D721Med (cell line): ENCODE results near the gene DCAF12.
A peak's percentile ranks its signal among the peaks of the same experiment; 100 is the strongest.
"Not testable (repeated sequence)": the region's sequence is repeated elsewhere in the genome, so short reads cannot be mapped to it uniquely, and the experiment has no call there.

Experiments used
- DNase-seq: peaks from one replicate; pipeline ENCODE4 v3.0.0; 2011; ENCODE audit warnings: low spot score; ENCODE audit not compliant: insufficient read length
- FAIRE-seq: peaks from 2 replicates; lab custom pipeline; 2011; peaks lifted over from hg19 to GRCh38; lab: Jason Lieb, UNC
- TF ChIP-seq, protein P1 (sequence below): IDR thresholded peaks from 2 replicates; pipeline ENCODE4 v1.5.1; 2012; ENCODE audit warnings: mild to moderate bottlenecking, control low read depth; ENCODE audit not compliant: insufficient read depth; ENCODE audit errors: missing control alignments

DCAF12 gene

DNA sequence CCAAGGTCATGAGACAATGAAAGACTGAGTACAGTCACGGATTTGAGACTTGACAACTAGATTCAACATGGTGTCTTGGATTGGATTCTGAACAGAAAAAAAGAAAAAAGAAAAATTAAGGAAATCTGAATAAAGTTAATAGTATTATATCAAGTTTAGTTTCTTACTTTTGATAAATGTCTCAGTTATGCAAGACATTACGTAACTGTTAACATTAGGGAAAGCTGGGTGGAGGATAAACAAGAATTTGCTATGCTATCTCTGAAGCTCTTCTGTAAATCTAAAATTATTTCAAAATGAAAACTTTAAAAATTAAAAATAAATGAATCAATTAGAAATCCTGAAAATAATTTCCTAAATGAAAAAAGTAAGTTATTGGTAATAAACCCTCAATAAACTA, 14.4 kb upstream of the DCAF12 start:
- TF ChIP-seq, protein P1, sequence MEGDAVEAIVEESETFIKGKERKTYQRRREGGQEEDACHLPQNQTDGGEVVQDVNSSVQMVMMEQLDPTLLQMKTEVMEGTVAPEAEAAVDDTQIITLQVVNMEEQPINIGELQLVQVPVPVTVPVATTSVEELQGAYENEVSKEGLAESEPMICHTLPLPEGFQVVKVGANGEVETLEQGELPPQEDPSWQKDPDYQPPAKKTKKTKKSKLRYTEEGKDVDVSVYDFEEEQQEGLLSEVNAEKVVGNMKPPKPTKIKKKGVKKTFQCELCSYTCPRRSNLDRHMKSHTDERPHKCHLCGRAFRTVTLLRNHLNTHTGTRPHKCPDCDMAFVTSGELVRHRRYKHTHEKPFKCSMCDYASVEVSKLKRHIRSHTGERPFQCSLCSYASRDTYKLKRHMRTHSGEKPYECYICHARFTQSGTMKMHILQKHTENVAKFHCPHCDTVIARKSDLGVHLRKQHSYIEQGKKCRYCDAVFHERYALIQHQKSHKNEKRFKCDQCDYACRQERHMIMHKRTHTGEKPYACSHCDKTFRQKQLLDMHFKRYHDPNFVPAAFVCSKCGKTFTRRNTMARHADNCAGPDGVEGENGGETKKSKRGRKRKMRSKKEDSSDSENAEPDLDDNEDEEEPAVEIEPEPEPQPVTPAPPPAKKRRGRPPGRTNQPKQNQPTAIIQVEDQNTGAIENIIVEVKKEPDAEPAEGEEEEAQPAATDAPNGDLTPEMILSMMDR, result no peak
- DNase-seq (no peak), FAIRE-seq (no peak)

DNA sequence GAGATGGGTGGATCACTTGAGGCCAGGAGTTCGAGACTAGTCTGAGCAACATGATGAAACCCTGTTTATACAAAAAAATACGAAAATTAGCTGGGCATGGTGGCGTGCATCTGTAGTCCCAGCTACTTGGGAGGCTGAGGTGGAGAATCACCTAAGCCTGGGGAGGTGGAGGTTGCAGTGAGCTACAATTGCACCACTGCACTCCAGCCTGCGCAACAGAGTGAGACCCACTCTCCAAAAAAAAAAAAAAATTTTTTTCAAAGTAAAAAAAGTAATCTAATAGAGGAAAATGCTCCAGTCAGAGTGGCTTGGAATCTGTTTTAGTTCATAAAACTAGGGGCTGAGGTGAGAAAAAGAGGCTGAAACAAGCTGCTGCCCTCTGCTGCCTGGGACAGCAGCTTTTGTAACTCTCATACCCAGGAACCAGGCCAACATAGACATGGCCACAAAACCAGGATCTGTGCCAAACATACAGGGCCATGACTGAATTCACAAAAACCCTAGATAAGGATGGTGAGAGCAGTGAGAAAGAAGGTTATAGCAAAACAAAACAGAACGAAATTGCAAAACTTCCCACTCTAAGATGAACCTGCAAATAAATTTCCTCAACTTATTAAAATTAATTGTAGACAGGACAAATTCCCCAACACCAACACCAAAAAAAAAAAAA, 13.1 kb upstream of the DCAF12 start:
- DNase-seq (no peak), FAIRE-seq (no peak)

GRCh38 chr9:34138644-34139043, 12.1 kb upstream of the DCAF12 start:
- FAIRE-seq, result not testable (repeated sequence)

More for the DNA sequence above, 13.1 kb upstream of the DCAF12 start:
- TF ChIP-seq, protein P1, result peak; percentile 8

DNA sequence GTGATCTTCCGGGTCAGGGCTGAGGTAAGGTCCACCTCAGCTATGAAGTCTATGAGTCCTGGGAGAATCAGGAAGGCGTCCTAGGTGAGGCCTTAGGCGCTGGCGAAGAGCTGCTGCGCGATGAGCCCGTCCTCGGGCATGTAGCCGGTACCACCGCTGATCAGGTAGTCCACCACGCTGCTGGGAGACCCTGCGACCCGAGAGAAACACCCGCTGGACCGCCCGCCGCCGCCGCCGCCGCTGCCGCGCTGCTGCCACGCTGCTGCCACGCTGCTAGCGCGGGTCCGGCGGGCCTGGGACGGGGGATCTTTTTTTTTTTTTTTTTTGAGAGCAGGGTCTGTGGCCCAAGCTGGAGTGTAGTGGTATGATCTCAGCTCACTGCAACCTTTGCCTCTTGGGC, 8.0 kb upstream of the DCAF12 start:
- DNase-seq (no peak), FAIRE-seq (no peak)
- TF ChIP-seq, protein P1, result no peak

More at GRCh38 chr9:34138644-34139043, 12.1 kb upstream of the DCAF12 start:
- not testable (repeated sequence) for DNase-seq

GRCh38 chr9:34133436-34133949, 7.0 kb upstream of the DCAF12 start:
- TF ChIP-seq, protein P1, result no peak
- FAIRE-seq (no peak), DNase-seq (no peak)

- TF ChIP-seq, protein P1, result no peak
- DNase-seq (no peak), FAIRE-seq (no peak)
Measured at GRCh38 chr9:34131571-34131970, 5.1 kb upstream of the DCAF12 start.

GRCh38 chr9:34127035-34127948, 794 bp upstream of the DCAF12 start:
- TF ChIP-seq, protein P1, result no peak
- no peak for DNase-seq
- FAIRE-seq, result no peak
